ENCODE measurements around the gene ALKBH3.

The ALKBH3 gene

DNA sequence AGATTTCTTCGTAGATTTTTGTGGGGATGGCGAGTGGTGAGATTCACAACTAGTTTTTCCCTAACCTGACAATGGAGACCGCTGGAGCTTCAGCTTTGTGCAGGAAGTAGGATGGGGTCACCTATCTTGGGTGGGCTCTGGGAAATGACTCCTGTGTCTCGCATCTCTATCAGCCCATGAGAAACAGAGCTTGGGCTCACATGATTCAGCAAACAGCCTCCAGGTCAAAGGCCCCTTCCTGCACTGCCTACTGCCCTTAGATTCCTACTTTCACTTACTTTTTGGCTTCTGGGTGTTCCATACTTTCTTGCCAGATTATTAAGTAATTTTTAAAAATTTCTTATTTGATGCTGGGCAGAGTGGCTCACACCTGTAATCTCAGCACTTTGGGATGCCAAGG lies 88.1 kb downstream of the ALKBH3 start:
- DNase-seq = no peak

GRCh38 chr11:43969543-43969942 lies 88.9 kb downstream of the ALKBH3 start:
- no peak for DNase-seq
